ENCODE results near the gene TRPT1.

DNA sequence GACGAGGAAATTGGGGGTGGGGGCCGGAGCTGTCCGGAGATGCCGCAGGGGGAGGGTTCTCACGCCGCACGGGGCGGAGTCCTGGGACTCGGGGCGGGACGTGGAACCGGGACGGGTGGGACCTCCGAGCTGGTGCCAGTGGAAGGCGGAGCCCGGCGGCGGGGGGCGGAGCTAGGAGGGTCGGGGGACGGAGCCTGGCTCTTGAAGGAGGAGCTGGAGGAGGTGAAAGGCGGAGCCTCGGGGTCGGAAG is 15.2 kb upstream of the TRPT1 start:
- TF ChIP-seq, protein P1, sequence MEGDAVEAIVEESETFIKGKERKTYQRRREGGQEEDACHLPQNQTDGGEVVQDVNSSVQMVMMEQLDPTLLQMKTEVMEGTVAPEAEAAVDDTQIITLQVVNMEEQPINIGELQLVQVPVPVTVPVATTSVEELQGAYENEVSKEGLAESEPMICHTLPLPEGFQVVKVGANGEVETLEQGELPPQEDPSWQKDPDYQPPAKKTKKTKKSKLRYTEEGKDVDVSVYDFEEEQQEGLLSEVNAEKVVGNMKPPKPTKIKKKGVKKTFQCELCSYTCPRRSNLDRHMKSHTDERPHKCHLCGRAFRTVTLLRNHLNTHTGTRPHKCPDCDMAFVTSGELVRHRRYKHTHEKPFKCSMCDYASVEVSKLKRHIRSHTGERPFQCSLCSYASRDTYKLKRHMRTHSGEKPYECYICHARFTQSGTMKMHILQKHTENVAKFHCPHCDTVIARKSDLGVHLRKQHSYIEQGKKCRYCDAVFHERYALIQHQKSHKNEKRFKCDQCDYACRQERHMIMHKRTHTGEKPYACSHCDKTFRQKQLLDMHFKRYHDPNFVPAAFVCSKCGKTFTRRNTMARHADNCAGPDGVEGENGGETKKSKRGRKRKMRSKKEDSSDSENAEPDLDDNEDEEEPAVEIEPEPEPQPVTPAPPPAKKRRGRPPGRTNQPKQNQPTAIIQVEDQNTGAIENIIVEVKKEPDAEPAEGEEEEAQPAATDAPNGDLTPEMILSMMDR (IDR thresholded peaks at IDR 0.05): no peak
- TF ChIP-seq POLR2AphosphoS5 (IDR thresholded peaks at IDR 0.05): no peak

All from suprapubic skin (tissue), 3 donors.